ENCODE results near the gene GHRL. TPM values are rescaled to one million over a fixed set of nuclear protein-coding genes. Genes with fewer than 3 reads are reported as not detected.
A peak's percentile ranks its signal among the peaks of the same experiment; 100 is the strongest.

The GHRL gene, protein sequence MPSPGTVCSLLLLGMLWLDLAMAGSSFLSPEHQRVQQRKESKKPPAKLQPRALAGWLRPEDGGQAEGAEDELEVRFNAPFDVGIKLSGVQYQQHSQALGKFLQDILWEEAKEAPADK
- total RNA-seq: under 1 TPM in 1 of 2 experiments, not detected in 1; 0.73 TPM

DNA sequence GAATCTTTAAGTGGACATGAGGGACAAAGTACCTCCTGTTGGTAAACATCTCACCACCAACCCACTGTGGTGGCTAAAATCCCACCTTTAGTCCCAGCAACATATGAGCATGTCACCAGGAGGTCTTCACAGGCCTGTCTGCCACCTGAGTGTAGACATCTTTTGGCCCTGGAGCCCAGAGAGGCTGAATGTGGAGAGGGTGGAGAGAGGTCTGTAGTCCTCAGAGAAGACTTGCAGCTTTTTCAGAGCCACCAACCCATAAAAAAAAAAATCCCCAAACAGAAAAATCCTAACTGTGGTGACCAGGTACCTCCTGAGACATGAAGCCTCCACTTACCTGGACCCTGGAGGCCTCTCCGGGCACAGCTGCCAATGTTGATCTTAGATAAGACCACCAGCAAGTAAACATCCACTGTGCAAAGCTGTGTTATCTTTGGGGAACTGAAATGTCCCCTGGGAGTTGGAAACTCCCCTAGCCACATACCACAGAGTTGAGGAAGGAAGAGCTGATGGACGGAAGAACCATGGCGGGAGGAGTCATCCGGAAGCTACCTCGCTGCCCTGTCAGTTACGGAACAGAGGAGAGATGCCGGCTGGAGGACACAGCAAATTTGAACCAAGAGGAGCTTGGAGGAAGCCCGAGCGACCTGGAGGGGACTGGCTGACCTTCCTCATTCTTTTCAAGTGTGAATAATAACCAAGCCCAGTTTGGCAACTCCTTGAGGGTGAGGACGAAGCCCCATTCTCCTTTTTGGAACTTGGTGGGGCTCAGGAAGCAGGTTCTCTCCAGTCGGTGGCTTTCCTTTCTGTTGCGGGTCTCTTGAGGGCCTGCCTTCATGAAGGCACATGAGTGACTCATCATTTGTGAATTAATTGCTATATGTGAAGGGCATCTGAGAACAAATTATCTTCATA, at the start of gene GHRL:
TSS of gene GHRL (minus strand) at position 443 of the 915 bp plus-strand sequence. CDS start 2,767 bp downstream, outside the sequence.
- Mint-ChIP-seq H3K36me3 (peaks cover 21% of the 10 kb centered on the region), H3K9me3 (no peaks in the 10 kb centered on the region), H3K27ac (peak within 1 kb of the TSS; percentile 28), H3K27me3 (no peaks in the 10 kb centered on the region), H3K4me3 (no peak within 1 kb of the TSS), H3K4me1 (ENCODE audit: low read depth) (no peaks in the 10 kb centered on the region)
- intact Hi-C loops (cut with micrococcal nuclease): no loop called here
- ChIA-PET POLR2A (no interaction called here), CTCF (interaction anchor here (1.3 kb wide), 1 partner anchor 12 kb away, joined by 5 read pairs; no protein-coding TSS in a partner anchor)
- DNase-seq: no peak

DNA sequence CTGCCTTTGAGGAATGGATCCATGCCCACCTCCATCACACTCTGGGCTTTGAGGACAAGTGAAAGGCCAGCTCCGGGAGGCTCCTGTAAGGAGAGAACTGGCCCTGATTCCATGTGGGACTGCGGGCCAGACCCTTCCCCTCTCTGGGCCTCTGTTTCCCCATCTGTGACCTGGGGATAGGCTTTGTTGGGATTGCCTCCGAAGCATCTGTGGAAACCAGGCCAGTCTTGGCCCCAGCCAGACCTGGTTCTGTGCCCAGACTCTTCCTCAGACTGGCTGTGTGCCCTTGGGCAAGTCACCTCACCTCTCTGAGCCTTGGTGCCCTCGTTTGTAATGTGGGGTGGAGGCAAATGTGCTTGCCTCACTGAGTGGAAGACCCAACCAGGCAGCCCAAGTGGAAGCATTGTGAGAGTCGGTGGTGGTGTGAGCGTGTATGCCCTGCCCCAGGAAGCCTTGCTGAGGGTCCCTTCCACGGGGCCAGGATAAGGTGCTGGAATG, 49.2 kb upstream of the GHRL start:
- Mint-ChIP-seq H3K36me3 (no peaks in the 10 kb centered on the region), H3K4me1 (ENCODE audit: low read depth) (no peaks in the 10 kb centered on the region), H3K27me3 (peaks cover 1% of the 10 kb centered on the region), H3K27ac (no peak overlapping the region), H3K4me3 (no peak overlapping the region), H3K9me3 (no peaks in the 10 kb centered on the region)
- DNase-seq: no peak
- intact Hi-C loops (cut with micrococcal nuclease): loop anchor here (10.0 kb wide), 1 partner anchor 363 kb away; no protein-coding TSS in a partner anchor
- ChIA-PET CTCF (no interaction called here), POLR2A (no interaction called here)

DNA sequence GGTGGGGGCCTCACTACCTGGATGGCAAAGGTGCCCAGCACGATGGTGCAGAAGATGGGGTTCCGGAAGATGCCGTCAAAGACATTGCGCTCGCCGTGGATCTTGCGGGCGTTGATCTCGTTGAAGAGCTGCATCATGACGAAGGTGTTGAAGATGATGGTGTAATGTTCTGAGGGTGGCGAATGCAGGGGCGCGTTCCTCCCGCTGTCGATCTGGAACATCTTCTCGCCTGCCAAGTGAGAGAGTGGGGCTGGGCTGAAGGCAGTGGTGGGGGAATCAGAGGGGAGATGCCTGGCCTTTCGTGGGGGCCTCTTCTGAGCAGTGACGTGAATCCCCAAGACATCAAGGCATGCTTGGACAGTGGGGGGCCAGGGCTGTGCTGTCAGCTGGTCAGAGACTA, 47.7 kb upstream of the GHRL start:
- ChIA-PET CTCF (interaction anchor here (1.3 to 1.5 kb wide), 2 partner anchors 10 to 398 kb away, joined by 4 to 6 read pairs; no protein-coding TSS in a partner anchor), POLR2A (no interaction called here)
- H3K9me3 Mint-ChIP-seq: no peaks in the 10 kb centered on the region
- peaks cover 1% of the 10 kb centered on the region for H3K27me3 Mint-ChIP-seq
- H3K36me3 Mint-ChIP-seq: no peaks in the 10 kb centered on the region
- DNase-seq: no peak
- no peak overlapping the region for H3K27ac Mint-ChIP-seq
- no peak overlapping the region for H3K4me3 Mint-ChIP-seq
- peaks cover 1% of the 10 kb centered on the region for H3K4me1 Mint-ChIP-seq (ENCODE audit: low read depth)
- intact Hi-C loops (cut with micrococcal nuclease): loop anchor here (10.0 kb wide), 1 partner anchor 364 kb away; no protein-coding TSS in a partner anchor

DNA sequence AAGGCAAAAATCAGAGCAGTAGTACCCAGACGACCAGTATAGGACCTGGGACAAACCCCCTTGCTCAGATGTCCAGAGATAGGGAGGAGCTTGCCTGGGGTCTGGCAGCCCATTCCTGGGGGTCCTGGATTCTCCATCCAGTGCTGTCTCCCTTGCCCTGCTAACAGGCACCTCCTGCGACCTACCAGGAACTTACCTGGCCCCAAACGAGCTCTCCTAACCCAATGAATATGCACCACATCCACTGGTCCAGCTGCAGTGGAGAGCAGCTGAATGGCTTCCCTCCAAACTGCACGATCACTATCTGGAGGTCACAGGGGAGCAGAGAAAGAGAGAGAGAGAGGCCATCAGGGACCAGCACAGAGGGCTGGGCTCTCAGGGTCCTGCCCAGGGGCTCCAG, 47.3 kb upstream of the GHRL start:
- no peak overlapping the region for H3K27ac Mint-ChIP-seq
- intact Hi-C loops (cut with micrococcal nuclease): loop anchor here (10.0 kb wide), 1 partner anchor 365 kb away; no protein-coding TSS in a partner anchor
- CTCF ChIA-PET: interaction anchor here (1.0 to 1.5 kb wide), 3 partner anchors 10 to 399 kb away, joined by 4 to 6 read pairs (median 4); no protein-coding TSS in a partner anchor
- DNase-seq: no peak
- H3K9me3 Mint-ChIP-seq: no peaks in the 10 kb centered on the region
- peaks cover 3% of the 10 kb centered on the region for H3K4me1 Mint-ChIP-seq (ENCODE audit: low read depth)
- peaks cover 1% of the 10 kb centered on the region for H3K27me3 Mint-ChIP-seq
- H3K4me3 Mint-ChIP-seq: no peak overlapping the region
- no peaks in the 10 kb centered on the region for H3K36me3 Mint-ChIP-seq
- POLR2A ChIA-PET: no interaction called here

DNA sequence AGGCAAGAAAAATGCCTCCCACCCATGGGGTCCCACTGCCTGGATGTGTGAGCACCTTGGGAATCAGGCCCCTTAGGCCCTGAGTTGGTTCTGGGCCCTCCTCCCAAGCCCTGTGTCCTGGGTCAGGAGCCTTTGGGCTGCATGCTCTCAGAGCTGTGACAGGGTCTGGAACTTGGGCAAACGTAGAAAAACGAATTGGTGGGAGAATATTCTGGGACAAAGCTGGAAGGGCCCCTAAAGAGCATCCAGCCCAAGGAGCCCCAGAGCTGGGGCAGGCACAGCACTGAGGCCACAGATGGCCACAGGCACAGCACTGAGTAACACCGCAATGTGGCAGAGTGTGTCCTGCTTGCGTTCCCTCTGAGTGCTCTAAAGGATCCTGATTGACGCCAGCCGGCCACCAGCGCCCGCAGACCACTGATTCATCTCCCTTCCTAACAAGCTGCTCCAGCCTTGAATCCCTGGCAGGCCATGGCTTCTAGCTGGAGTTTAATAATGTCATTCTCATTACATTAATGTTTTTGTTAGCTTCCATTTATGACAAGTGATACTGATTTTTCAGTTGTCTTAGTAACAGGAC, 46.7 kb upstream of the GHRL start:
- CTCF ChIA-PET: interaction anchor here (1.0 to 1.5 kb wide), 3 partner anchors 10 to 399 kb away, joined by 4 to 6 read pairs (median 4); no protein-coding TSS in a partner anchor
- no peaks in the 10 kb centered on the region for H3K36me3 Mint-ChIP-seq
- no peak overlapping the region for H3K27ac Mint-ChIP-seq
- peaks cover 1% of the 10 kb centered on the region for H3K27me3 Mint-ChIP-seq
- intact Hi-C loops (cut with micrococcal nuclease): no loop called here
- H3K4me3 Mint-ChIP-seq: no peak overlapping the region
- POLR2A ChIA-PET: no interaction called here
- no peaks in the 10 kb centered on the region for H3K9me3 Mint-ChIP-seq
- no peak for DNase-seq
- H3K4me1 Mint-ChIP-seq (ENCODE audit: low read depth): peaks cover 3% of the 10 kb centered on the region

DNA sequence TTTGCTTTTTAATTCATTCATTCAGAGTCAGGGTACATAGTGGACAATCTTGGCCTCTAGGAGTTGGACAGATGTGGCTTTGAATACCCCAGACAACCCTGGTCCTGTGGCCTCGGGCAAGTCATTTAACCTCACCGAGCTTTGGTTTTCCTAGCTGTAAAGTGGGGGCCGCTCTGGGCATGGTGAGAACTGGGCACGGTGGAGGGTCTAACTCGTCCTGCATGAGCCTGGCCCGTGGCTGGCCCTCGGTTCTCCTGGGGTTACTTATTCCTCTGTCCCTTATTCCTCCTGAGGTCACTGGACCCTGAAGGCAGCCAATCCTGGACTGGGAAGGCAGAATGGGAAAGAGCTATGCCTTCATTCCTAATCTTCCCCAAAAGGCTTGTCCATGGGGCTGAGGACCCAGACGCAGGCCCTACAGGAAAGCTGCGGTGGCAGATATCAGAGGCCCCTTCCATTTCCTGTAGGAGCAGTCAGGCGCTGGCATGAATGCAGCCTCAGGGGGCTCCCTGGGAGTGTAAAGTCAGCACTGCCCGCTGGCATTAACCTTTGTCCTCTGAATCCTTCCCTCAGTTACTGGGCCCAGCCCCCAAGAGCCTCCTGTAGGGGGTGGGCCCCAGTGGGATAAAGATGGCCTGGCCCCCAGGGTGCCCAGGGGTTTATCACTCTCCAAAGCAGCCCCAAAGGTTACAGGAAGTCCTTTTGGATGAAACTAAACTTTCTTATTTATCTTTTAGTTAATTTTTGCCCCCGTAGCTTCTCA, 46.0 kb upstream of the GHRL start:
- Mint-ChIP-seq H3K4me3 (no peak overlapping the region), H3K27me3 (no peaks in the 10 kb centered on the region), H3K4me1 (ENCODE audit: low read depth) (peaks cover 3% of the 10 kb centered on the region), H3K9me3 (no peaks in the 10 kb centered on the region), H3K27ac (no peak overlapping the region), H3K36me3 (no peaks in the 10 kb centered on the region)
- ChIA-PET CTCF (interaction anchor here (1.5 kb wide), 1 partner anchor 400 kb away, joined by 6 read pairs; no protein-coding TSS in a partner anchor), POLR2A (no interaction called here)
- no peak for DNase-seq
- intact Hi-C loops (cut with micrococcal nuclease): no loop called here

DNA sequence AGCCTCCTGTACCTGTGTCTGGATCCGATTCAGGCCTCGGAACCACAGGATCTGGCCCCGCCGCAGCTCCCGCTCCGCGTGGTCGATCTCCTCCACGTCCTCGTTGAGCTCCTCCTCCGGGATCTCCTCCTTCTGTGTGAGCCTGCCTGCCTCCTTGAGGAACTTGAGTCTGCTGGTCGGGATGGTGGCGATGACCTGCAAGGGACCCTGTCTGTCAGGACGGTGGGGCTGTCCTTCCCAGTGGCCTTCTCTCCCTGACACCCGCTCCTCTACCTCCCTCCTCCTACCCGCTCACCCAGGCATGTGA, 45.4 kb upstream of the GHRL start:
- Mint-ChIP-seq H3K36me3 (no peaks in the 10 kb centered on the region), H3K27ac (no peak overlapping the region), H3K4me3 (no peak overlapping the region), H3K9me3 (no peaks in the 10 kb centered on the region), H3K4me1 (ENCODE audit: low read depth) (peaks cover 3% of the 10 kb centered on the region), H3K27me3 (no peaks in the 10 kb centered on the region)
- no peak for DNase-seq
- intact Hi-C loops (cut with micrococcal nuclease): no loop called here
- CTCF ChIA-PET: no interaction called here
- POLR2A ChIA-PET: no interaction called here

DNA sequence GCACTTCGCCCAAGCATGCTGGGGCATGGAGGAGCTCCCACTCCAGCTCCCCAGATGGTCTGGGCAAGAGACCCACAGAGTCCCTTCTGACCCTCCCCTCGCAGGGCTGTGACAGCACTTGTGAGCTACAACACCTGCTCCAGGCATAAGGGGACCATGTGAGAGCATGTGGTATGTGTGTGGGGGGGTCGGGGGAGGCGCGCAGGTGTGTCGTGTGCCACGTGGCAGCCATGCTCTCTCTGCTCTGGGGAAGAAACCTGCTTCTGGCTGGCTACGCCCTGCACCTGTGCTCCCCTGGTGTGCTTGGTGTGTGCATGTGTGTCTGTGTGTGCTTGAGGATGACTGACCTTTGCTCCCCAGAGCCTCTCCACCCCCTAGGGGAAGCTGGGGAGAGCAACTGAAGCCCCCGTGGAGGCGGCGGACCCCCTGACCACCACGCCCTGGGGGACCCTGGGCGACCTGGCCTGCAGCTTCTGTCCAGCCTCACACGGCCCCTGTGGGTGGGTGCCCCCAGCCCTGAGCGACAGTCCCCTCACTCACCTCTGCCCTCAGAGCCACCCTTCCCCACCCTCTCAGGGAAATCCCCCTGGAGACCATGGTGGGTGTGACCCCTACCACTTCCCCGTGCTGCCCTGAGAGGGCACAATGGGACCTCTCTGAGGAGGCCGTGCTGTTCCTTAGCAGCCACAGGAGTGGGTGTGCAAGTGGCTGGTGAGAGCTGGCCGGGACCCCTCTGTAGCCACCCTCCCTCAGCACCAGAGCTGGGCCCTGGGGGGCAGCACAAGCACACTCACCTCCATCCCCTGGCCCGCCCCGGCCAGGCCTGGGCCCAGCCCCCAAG, 44.8 kb upstream of the GHRL start:
- Mint-ChIP-seq H3K4me1 (ENCODE audit: low read depth) (peaks cover 3% of the 10 kb centered on the region), H3K36me3 (no peaks in the 10 kb centered on the region), H3K27ac (no peak overlapping the region), H3K27me3 (no peaks in the 10 kb centered on the region), H3K4me3 (no peak overlapping the region), H3K9me3 (no peaks in the 10 kb centered on the region)
- DNase-seq: no peak
- POLR2A ChIA-PET: no interaction called here
- intact Hi-C loops (cut with micrococcal nuclease): no loop called here
- CTCF ChIA-PET: interaction anchor here (0.7 to 1.3 kb wide), 3 partner anchors 8 to 402 kb away, joined by 4 read pairs; no protein-coding TSS in a partner anchor

DNA sequence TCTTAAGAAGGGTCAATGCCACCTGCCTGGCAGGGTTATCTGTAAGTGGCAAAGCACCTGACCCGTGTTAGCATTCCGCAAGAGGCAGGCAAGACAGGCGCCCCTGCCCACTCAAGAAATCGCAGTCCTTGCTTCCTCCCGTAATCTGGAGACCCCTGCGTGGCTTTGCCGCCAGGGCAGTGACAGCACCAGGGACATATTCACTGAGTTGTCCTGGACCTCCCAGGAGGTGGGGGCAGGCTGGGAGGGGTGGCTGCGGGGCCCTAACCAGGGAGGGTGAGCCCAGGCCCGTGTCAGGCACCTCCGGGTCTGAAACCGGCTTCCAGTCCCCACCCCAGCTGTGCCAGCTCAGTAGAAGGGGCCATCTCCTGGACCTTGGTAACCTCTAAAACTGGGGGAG, 44.0 kb upstream of the GHRL start:
- intact Hi-C loops (cut with micrococcal nuclease): no loop called here
- Mint-ChIP-seq H3K36me3 (no peaks in the 10 kb centered on the region), H3K27ac (no peak overlapping the region), H3K27me3 (no peaks in the 10 kb centered on the region), H3K9me3 (no peaks in the 10 kb centered on the region), H3K4me3 (no peak overlapping the region), H3K4me1 (ENCODE audit: low read depth) (peaks cover 3% of the 10 kb centered on the region)
- POLR2A ChIA-PET: no interaction called here
- DNase-seq: no peak
- CTCF ChIA-PET: interaction anchor here (1.1 to 1.3 kb wide), 2 partner anchors 9 to 403 kb away, joined by 4 read pairs; no protein-coding TSS in a partner anchor

DNA sequence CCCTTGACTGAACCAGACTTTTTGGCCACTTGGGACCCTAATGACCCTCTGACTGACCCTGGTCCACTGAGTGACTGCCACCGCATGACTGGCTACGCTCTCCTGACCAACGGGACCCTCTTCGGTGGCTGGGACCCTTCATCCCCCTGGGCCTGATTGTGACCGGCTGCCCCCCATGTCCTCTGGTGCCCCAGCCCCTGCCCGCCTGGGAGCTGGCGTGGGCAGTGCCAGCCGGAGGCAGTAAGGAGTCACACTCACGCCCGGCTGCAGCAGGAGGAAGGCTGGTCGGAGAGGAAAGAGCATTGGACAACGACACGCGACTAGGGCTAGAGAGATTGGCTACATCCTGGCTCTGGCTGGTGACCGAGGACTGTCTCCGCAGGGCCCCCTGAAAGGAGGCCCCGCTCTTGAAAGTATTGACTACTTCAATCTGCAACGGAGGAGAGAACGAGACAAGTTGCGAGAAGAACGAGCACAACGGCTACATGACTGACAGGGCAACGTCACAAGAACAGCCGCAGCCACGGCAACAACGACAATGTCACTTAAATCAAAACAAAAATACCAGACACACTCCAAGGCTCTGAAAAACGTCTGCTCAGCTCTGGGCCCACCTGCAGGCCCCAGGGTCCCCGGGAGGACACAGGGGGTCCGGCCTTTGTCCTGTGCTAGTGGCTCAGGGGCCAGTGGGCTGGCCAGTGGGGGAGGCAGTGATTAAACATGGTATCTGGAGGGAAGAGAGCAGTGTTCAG, 43.3 kb upstream of the GHRL start:
- peaks cover 3% of the 10 kb centered on the region for H3K4me1 Mint-ChIP-seq (ENCODE audit: low read depth)
- ChIA-PET CTCF (interaction anchor here (1.3 kb wide), 1 partner anchor 9 kb away, joined by 4 read pairs; no protein-coding TSS in a partner anchor), POLR2A (no interaction called here)
- H3K4me3 Mint-ChIP-seq: no peak overlapping the region
- DNase-seq: no peak
- no peaks in the 10 kb centered on the region for H3K9me3 Mint-ChIP-seq
- intact Hi-C loops (cut with micrococcal nuclease): no loop called here
- H3K27ac Mint-ChIP-seq: no peak overlapping the region
- no peaks in the 10 kb centered on the region for H3K27me3 Mint-ChIP-seq
- no peaks in the 10 kb centered on the region for H3K36me3 Mint-ChIP-seq
